HepG2 (cell line): Measurements from ENCODE around the gene CDK8. TPM values are rescaled to one million over a fixed set of nuclear protein-coding genes. Genes with fewer than 3 reads are reported as not detected.
A peak's percentile ranks its signal among the peaks of the same experiment; 100 is the strongest.

Experiments
- ATAC-seq: fragments of 200-7000 bp; cut with Tn5 transposase; 3 replicates; pipeline ENCODE4 v1.9.1; 2020; ENCODE audit warnings: mild to moderate bottlenecking, moderate library complexity
- BruUV-seq: library from RNA; stranded (reverse); fragments of 400-500 nt; replicated peaks from 2 replicates; lab custom pipeline; 2021; lab: Mats Ljungman, UMichigan
- CTCF ChIA-PET: fragments of 300-600 bp; formaldehyde crosslinking; extraction: SDS; loops from one replicate; lab custom pipeline; 2021; ENCODE audit warnings: low total read pairs, inconsistent platforms, low intra/inter-chr PET ratio; lab: Yijun Ruan, JAX
- POLR2A ChIA-PET: fragments of 350-600 bp; sonication (Branson Sonifier 250); formaldehyde crosslinking; loops from one replicate; lab custom pipeline; 2020; ENCODE audit warnings: antibody characterized with exemption, inconsistent platforms; lab: Yijun Ruan, JAX
- DNase-seq: peaks from one replicate; pipeline ENCODE4 v3.0.0-alpha.2; 2015; ENCODE audit warnings: low spot score
- FAIRE-seq: peaks from 3 replicates; lab custom pipeline; 2011; peaks lifted over from hg19 to GRCh38; lab: Jason Lieb, UNC
- H2AFZ ChIP-seq: one replicate; pipeline ENCODE4 v1.6.1; 2011; ENCODE audit warnings: low read length, inconsistent platforms
- H3K27ac ChIP-seq: fragments of 300-600 bp; 3 replicates; pipeline ENCODE4 v1.8.0; 2011; ENCODE audit warnings: mixed run types, mild to moderate bottlenecking, mixed read lengths, low read length, inconsistent platforms; ENCODE audit not compliant: insufficient read depth; ENCODE audit errors: extremely low read length
- H3K27me3 ChIP-seq, 2 experiments: fragments of 200-600 bp in 1 of 2; 2 replicates in 1 of 2; 3 replicates in 1 of 2; pipeline versions ENCODE4 v1.6.0 to v1.8.0; 2011; ENCODE audit warnings: low read length in 2 of 2, mild to moderate bottlenecking in 2 of 2, moderate library complexity in 2 of 2, inconsistent platforms in 1 of 2; ENCODE audit not compliant: insufficient read depth in 2 of 2, control insufficient read depth in 1 of 2
- H3K36me3 ChIP-seq, 2 experiments: fragments of 200-600 bp in 1 of 2; replicated peaks in 1 of 2; 2 replicates in 1 of 2; 3 replicates in 1 of 2; pipeline versions ENCODE4 v1.5.1 to v1.8.0; 2011; ENCODE audit warnings: low read length in 2 of 2, inconsistent platforms in 1 of 2; ENCODE audit not compliant: insufficient read depth in 2 of 2, control insufficient read depth in 1 of 2
- H3K4me1 ChIP-seq: 2 replicates; pipeline ENCODE4 v1.5.1; 2012; ENCODE audit warnings: low read length, inconsistent platforms; ENCODE audit not compliant: insufficient read depth
- H3K4me2 ChIP-seq: 2 replicates; pipeline ENCODE4 v1.6.0; 2011; ENCODE audit warnings: low read depth, low read length, inconsistent platforms
- H3K4me3 ChIP-seq, 3 experiments: fragments of 200-600 bp in 1 of 3; sonication (generic), shearing (Covaris generic) in 1 of 3; replicated peaks in 1 of 3; 2 replicates each; pipeline ENCODE4 v1.5.1; 2011 to 2016; ENCODE audit warnings: low read length in 3 of 3, inconsistent platforms in 2 of 3, low read depth in 2 of 3, mild to moderate bottlenecking in 2 of 3, control low read depth in 1 of 3, mixed read lengths in 1 of 3; ENCODE audit not compliant: insufficient read depth in 1 of 3
- H3K79me2 ChIP-seq: one replicate; pipeline ENCODE4 v1.6.1; 2011; ENCODE audit warnings: low read length, inconsistent platforms; ENCODE audit not compliant: insufficient read depth
- H3K9ac ChIP-seq: 2 replicates; pipeline ENCODE4 v1.6.0; 2011; ENCODE audit warnings: mild to moderate bottlenecking, low read depth, low read length, inconsistent platforms; ENCODE audit not compliant: insufficient read depth
- H3K9me3 ChIP-seq: 2 replicates; pipeline ENCODE4 v1.5.1; 2012; ENCODE audit warnings: mild to moderate bottlenecking, low read length
- H4K20me1 ChIP-seq: 2 replicates; pipeline ENCODE4 v1.6.0; 2011; ENCODE audit warnings: inconsistent platforms, mild to moderate bottlenecking, low read length, moderate library complexity; ENCODE audit not compliant: insufficient read depth
- CCDC6 ChIP-seq: sonication (generic); formaldehyde crosslinking; IDR thresholded peaks from 2 replicates; pipeline ENCODE4 v1.8.1; 2022; ENCODE audit warnings: mild to moderate bottlenecking, missing genetic modification reagents, moderate library complexity
- FOXP1 ChIP-seq, 2 experiments: fragments of 450-650 bp in 1 of 2; IDR thresholded peaks; 2 replicates each; pipeline ENCODE4 v1.6.1; 2017 to 2018; ENCODE audit warnings: antibody characterized with exemption in 1 of 2
- HNF4G ChIP-seq, 2 experiments: sonication (generic) in 1 of 2; formaldehyde crosslinking in 1 of 2; IDR thresholded peaks; 2 replicates each; pipeline versions ENCODE4 v1.4.0 to v1.6.1; 2011 to 2020; ENCODE audit warnings: borderline replicate concordance in 2 of 2, low read depth in 2 of 2, mild to moderate bottlenecking in 2 of 2, low read length in 1 of 2, missing genetic modification reagents in 1 of 2, moderate library complexity in 1 of 2
- NFYC ChIP-seq: IDR thresholded peaks from 2 replicates; pipeline ENCODE4 v1.6.1; 2016; ENCODE audit warnings: missing genetic modification reagents, missing compliant biosample characterization
- POLR2A ChIP-seq, 2 experiments: IDR thresholded peaks; 2 replicates each; pipeline ENCODE4 v1.6.1; 2011; ENCODE audit warnings: low read depth in 2 of 2, low read length in 2 of 2, mild to moderate bottlenecking in 1 of 2, moderate library complexity in 1 of 2; ENCODE audit not compliant: insufficient read depth in 1 of 2
- ZBTB7B ChIP-seq: sonication (generic); formaldehyde crosslinking; IDR thresholded peaks from 2 replicates; pipeline ENCODE4 v1.4.0; 2020; ENCODE audit warnings: missing genetic modification reagents
- ZNF30 ChIP-seq: sonication (generic); formaldehyde crosslinking; IDR thresholded peaks from 2 replicates; pipeline ENCODE4 v1.5.0; 2020; ENCODE audit warnings: mild to moderate bottlenecking, missing genetic modification reagents
- ZNF317 ChIP-seq: sonication (generic); formaldehyde crosslinking; IDR thresholded peaks from 2 replicates; pipeline ENCODE4 v1.5.0; 2020; ENCODE audit warnings: mild to moderate bottlenecking, missing genetic modification reagents
- ZNF766 ChIP-seq: sonication (generic); formaldehyde crosslinking; IDR thresholded peaks from 2 replicates; pipeline ENCODE4 v1.5.0; 2020; ENCODE audit warnings: missing genetic modification reagents, borderline replicate concordance
- WGBS: methylation state at CpG from one replicate; pipeline ENCODE4 v1.1.6; 2017; ENCODE audit warnings: low lambda C conversion rate; 5-methylcytosine and 5-hydroxymethylcytosine counted together
- in situ Hi-C: cut with HindIII; loops from 2 replicates; pipeline ENCODE4 v1.10.0; 2017; ENCODE audit warnings: low pct_unique_long_range_greater_than_20kb; ENCODE audit not compliant: extremely low pct_ligation_motif_present
- intact Hi-C: fragments of 100-400 bp; cut with micrococcal nuclease; formaldehyde crosslinking; loops from one replicate; pipeline ENCODE4 v1.10.0; 2022; ENCODE audit not compliant: unreplicated experiment
- polyA plus RNA-seq, 8 experiments: library from polyadenylated mRNA; depleted of rRNA in 3 of 8; stranded (reverse) in 7 of 8; unstranded in 1 of 8; fragments of >200 nt; fragmentation: Illumina TruSeq in 4 of 8; extraction: Trizol in 4 of 8; gene quantifications; 2 replicates each; pipeline versions ENCODE4 v1.2.1 to v1.2.3, GENCODE V29; 2011 to 2016; ENCODE audit warnings: low read depth in 4 of 8, missing spikeins in 1 of 8, mixed read lengths in 1 of 8; ENCODE audit not compliant: insufficient read depth in 1 of 8
- total RNA-seq, 5 experiments: library from RNA; depleted of rRNA; stranded (reverse); fragments of >200 nt; fragmentation: Illumina TruSeq; extraction: Trizol; gene quantifications; 2 replicates each; pipeline ENCODE4 v1.2.3, GENCODE V29; 2016; ENCODE audit warnings: low read depth in 1 of 5
- TF ChIP-seq, protein P1 (sequence below): sonication (generic); formaldehyde crosslinking; IDR thresholded peaks from 2 replicates; pipeline ENCODE4 v1.5.0; 2020; ENCODE audit warnings: mild to moderate bottlenecking, missing genetic modification reagents
- TF ChIP-seq, protein P2 (sequence below): sonication (generic); formaldehyde crosslinking; IDR thresholded peaks from 2 replicates; pipeline ENCODE4 v1.5.1; 2020; ENCODE audit warnings: missing genetic modification reagents, mild to moderate bottlenecking, borderline replicate concordance
- TF ChIP-seq, protein P3 (sequence below): sonication (generic); formaldehyde crosslinking; IDR thresholded peaks from 2 replicates; pipeline ENCODE4 v1.8.0; 2022; ENCODE audit warnings: missing genetic modification reagents, low read depth, mild to moderate bottlenecking, borderline replicate concordance
- TF ChIP-seq, protein P4 (sequence below): sonication (generic); formaldehyde crosslinking; IDR thresholded peaks from 2 replicates; pipeline ENCODE4 v1.5.0; 2020; ENCODE audit warnings: mild to moderate bottlenecking, missing genetic modification reagents
- TF ChIP-seq, protein P5 (sequence below): sonication (generic); formaldehyde crosslinking; IDR thresholded peaks from 2 replicates; pipeline ENCODE4 v1.5.0; 2020; ENCODE audit warnings: mild to moderate bottlenecking, missing genetic modification reagents, borderline replicate concordance

The CDK8 gene
- total and polyA plus RNA-seq, 2 of the 13 experiments (the other 11 are each of a cell fraction or from before 2014, with no cell fraction given) = 15.8 to 16.4 TPM

DNA sequence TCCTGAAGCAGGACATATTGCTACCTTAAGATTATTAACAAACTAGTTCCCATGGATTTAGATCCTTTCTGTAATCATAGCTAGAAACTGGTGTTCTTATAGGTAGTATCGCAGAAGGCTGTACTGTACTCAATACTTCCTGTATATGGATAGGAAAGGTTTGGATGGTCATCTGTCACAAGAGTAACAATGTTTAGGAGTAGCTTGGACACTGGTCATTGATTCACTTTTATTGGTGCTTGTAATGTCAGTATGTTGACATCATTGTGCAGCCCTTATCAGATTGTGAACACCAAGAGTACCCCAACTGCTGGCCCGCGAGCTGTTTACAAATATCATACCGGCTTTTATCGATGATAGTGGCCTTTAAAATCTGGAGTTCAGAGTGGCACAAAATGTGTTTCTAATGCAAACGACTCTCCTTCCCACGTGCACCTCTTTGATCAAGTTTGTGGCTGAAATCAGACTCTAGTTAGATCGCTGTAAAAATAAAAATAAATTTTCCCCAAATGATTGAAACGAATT is 605 bp upstream of the CDK8 start:
- no peaks in the 10 kb centered on the region for H3K36me3 ChIP-seq
- ATAC-seq (no peak), DNase-seq (no peak), FAIRE-seq (no peak)
- peak overlapping the region; percentile 87 for H3K27ac ChIP-seq
- CTCF ChIA-PET = no interaction called here
- peaks cover 44% of the 10 kb centered on the region for H3K4me1 ChIP-seq
- H4K20me1 ChIP-seq = peaks cover 20% of the 10 kb centered on the region; the same call in 1 of the 2 replicates
- H3K4me2 ChIP-seq = peak overlapping the region; percentile 87
- H3K27me3 ChIP-seq = no peaks in the 10 kb centered on the region; a peak in 1 of 5 replicates
- peak overlapping the region; percentile 80 to 91 (median 90) for H3K4me3 ChIP-seq
- no peaks in the 10 kb centered on the region for H3K9me3 ChIP-seq
- WGBS = 24% methylated on average over 9 of the region's 9 CpGs
- no peak for TF ChIP-seq NFYC
- 0 out of 2 replicates have a peak, but pooled peaks have one; percentile 14 for TF ChIP-seq CCDC6 (CRISPR knock-in tag)
- peak; percentile 92 for TF ChIP-seq ZNF317 (CRISPR knock-in tag)
- no peak for TF ChIP-seq ZBTB7B (CRISPR knock-in tag)
- TF ChIP-seq FOXP1 (IDR thresholded peaks at IDR 0.05) = no peak
- 0 out of 2 replicates have a peak, but pooled peaks have one; percentile 3 for TF ChIP-seq FOXP1 (CRISPR knock-in tag; IDR thresholded peaks at IDR 0.05)
- no peak for TF ChIP-seq HNF4G (IDR thresholded peaks at IDR 0.05; ENCODE audit: borderline replicate concordance, low read depth, low read length)
- no peak for TF ChIP-seq HNF4G (CRISPR knock-in tag; IDR thresholded peaks at IDR 0.05; ENCODE audit: borderline replicate concordance, low read depth)
- TF ChIP-seq, protein P1, sequence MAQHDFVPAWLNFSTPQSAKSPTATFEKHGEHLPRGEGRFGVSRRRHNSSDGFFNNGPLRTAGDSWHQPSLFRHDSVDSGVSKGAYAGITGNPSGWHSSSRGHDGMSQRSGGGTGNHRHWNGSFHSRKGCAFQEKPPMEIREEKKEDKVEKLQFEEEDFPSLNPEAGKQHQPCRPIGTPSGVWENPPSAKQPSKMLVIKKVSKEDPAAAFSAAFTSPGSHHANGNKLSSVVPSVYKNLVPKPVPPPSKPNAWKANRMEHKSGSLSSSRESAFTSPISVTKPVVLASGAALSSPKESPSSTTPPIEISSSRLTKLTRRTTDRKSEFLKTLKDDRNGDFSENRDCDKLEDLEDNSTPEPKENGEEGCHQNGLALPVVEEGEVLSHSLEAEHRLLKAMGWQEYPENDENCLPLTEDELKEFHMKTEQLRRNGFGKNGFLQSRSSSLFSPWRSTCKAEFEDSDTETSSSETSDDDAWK (CRISPR knock-in tag) = no peak
- TF ChIP-seq, protein P2, sequence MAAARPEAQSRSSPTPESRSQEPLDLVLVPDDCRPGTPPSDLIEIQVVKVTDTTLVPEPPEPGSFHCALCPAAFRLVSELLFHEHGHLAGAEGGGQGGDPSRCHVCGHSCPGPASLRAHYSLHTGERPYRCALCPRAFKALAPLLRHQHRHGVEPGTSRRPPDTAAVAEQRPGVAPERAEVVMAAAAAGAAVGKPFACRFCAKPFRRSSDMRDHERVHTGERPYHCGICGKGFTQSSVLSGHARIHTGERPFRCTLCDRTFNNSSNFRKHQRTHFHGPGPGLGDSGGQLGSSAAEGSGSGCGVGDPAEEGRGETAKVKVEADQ (CRISPR knock-in tag) = no peak
- TF ChIP-seq POLR2A (IDR thresholded peaks at IDR 0.05; ENCODE audit: insufficient read depth in 1 of 2, low read depth in 2 of 2, low read length in 2 of 2) = no peak
- TF ChIP-seq, protein P3, sequence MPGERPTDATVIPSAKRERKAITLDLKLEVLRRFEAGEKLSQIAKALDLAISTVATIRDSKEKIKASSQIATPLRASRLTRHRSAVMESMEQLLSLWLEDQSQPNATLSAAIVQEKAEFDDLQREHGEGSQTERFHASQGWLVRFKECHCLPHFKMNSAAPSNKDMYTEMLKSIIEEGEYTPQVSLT (CRISPR knock-in tag) = 0 out of 2 replicates have a peak, but pooled peaks have one; percentile 57
- TF ChIP-seq, protein P4, sequence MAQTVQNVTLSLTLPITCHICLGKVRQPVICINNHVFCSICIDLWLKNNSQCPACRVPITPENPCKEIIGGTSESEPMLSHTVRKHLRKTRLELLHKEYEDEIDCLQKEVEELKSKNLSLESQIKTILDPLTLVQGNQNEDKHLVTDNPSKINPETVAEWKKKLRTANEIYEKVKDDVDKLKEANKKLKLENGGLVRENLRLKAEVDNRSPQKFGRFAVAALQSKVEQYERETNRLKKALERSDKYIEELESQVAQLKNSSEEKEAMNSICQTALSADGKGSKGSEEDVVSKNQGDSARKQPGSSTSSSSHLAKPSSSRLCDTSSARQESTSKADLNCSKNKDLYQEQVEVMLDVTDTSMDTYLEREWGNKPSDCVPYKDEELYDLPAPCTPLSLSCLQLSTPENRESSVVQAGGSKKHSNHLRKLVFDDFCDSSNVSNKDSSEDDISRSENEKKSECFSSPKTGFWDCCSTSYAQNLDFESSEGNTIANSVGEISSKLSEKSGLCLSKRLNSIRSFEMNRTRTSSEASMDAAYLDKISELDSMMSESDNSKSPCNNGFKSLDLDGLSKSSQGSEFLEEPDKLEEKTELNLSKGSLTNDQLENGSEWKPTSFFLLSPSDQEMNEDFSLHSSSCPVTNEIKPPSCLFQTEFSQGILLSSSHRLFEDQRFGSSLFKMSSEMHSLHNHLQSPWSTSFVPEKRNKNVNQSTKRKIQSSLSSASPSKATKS (CRISPR knock-in tag) = 0 out of 2 replicates have a peak, but pooled peaks have one; percentile 27
- TF ChIP-seq ZNF766 = no peak
- TF ChIP-seq, protein P5, sequence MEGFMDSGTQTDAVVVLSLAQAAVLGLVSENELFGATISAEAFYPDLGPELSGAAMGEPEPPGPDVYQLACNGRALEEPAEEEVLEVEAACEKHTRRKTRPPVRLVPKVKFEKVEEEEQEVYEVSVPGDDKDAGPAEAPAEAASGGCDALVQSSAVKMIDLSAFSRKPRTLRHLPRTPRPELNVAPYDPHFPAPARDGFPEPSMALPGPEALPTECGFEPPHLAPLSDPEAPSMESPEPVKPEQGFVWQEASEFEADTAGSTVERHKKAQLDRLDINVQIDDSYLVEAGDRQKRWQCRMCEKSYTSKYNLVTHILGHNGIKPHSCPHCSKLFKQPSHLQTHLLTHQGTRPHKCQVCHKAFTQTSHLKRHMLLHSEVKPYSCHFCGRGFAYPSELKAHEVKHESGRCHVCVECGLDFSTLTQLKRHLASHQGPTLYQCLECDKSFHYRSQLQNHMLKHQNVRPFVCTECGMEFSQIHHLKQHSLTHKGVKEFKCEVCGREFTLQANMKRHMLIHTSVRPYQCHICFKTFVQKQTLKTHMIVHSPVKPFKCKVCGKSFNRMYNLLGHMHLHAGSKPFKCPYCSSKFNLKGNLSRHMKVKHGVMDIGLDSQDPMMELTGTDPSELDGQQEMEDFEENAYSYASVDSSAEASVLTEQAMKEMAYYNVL = no peak
- no peak for TF ChIP-seq ZNF30 (CRISPR knock-in tag)
- peaks cover 38% of the 10 kb centered on the region for H3K79me2 ChIP-seq
- no TSS peak for BruUV-seq
- POLR2A ChIA-PET = no interaction called here
- peak overlapping the region; percentile 80 for H3K9ac ChIP-seq
- intact Hi-C loops = loop anchor here (2.0 kb wide), 1 partner anchor 67 kb away; no protein-coding TSS in a partner anchor
- H2AFZ ChIP-seq = peak overlapping the region; percentile 88
- in situ Hi-C loops = no loop called here
